Measurements from ENCODE around the gene FNDC3B.

The FNDC3B gene

DNA sequence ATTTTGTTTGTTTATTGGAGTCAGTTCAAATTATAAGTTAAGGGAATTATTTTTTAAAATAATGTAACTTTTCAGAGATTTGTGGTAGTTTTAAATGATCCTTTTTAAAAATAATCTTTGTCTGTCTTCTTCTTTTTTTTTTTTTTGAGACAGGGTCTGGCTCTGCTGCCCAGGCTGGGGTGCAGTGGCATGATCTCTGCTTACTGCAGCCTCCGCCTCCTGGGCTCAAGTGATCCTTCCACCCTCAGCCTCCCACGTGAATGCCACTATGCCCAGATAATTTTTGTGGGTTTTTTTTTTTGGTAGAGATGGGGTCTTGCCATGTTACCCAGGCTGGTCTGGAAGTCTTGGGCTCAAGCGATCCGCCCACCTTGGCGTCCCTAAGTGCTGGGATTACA is 12.6 kb downstream of the FNDC3B start:
- no peak for DNase-seq (ENCODE audit: low read depth in 4 of 4, low spot score in 1 of 4)

DNA sequence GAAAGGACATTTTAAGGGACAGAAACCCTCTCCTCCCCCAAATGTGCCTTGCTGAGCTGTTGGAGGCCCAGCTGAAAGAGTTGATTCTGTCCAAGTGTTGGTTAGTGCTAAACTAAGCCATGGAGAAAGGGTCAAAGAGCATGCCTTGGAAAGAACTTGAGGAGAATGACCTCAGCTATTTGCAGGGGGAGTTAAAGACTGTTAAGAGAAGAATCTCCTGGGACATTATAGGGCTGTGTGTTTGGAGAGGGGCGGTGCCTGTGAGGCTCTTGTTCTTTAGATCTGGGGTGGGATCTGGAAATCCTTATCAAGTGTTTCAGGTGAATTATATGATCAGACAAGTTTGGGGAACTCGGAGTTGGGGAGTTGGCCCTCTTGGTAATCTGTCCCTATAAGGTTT is 13.0 kb downstream of the FNDC3B start:
- no peak for DNase-seq (ENCODE audit: low read depth in 4 of 4, low spot score in 1 of 4)

DNA sequence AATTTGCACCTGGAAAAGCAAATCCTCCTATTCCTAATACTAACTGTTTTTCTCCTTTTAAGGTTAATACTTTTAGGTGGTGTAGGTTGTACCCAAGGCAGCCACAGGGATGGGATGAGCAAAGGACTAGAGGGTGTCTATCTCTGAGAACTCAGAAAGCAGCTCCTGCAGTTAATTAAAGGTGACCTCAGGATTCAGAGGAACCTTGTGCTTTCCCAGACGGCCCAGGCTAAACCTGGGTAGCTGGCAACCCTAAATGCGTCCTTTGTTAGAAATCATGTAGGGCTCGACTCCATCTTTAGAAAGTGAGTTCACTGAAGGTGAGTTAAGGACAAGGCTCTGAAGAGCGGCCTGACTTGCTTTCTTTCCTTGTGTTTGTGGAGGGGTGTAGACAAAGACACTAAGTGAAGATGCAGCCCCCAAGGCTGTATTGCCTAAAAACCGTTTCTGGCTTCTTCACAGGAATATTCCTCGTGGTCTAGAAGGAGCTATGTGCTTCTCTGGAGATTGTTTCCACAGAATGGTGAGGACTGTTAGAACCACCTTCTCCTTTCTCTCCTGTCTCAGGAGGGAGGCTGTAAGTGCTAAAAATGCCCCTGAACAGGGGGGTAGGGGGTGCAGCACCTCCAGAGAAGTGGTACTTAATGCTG is 14.9 kb downstream of the FNDC3B start:
- no peak for DNase-seq (ENCODE audit: low read depth in 4 of 4, low spot score in 1 of 4)

DNA sequence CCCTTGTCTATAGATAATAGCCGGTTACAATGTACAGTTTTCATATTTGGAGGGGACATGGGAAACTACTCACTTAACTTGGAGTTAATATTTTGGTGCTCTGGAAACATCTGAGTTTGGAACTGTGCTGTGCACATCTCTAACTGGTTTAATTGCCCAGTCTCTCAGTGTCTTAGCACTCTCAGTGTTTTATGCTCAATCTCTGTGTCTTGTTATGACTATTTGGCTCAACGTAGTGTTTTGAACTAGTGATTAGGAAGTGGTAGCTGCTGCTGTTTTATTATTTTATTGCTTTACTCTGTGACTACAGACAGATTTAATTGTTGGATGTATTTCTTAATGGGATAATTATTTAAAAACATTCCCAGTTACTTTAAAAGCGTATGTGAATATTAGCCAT is 17.0 kb downstream of the FNDC3B start:
- DNase-seq (ENCODE audit: low read depth in 4 of 4, low spot score in 1 of 4), result no peak

DNA sequence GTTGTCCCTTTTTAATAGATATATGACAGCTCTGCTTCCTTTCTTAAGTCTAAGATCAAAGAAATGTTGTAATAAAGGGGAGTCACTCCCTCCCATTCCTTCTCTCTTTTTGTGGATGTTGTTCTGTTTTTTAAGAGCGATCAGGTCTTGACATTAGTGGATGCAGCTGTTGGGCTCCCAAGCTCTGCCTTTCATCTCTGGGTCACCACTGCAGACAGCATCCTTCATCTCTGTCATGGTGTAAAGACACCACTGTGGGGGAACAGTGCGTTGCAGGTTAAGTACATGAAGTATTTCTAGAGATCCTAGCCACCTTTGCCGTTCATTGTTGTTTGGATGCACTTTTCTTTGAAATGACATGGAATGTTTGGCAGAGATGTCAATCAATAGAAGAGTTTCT is 17.7 kb downstream of the FNDC3B start:
- no peak for DNase-seq (ENCODE audit: low read depth in 4 of 4, low spot score in 1 of 4)

DNA sequence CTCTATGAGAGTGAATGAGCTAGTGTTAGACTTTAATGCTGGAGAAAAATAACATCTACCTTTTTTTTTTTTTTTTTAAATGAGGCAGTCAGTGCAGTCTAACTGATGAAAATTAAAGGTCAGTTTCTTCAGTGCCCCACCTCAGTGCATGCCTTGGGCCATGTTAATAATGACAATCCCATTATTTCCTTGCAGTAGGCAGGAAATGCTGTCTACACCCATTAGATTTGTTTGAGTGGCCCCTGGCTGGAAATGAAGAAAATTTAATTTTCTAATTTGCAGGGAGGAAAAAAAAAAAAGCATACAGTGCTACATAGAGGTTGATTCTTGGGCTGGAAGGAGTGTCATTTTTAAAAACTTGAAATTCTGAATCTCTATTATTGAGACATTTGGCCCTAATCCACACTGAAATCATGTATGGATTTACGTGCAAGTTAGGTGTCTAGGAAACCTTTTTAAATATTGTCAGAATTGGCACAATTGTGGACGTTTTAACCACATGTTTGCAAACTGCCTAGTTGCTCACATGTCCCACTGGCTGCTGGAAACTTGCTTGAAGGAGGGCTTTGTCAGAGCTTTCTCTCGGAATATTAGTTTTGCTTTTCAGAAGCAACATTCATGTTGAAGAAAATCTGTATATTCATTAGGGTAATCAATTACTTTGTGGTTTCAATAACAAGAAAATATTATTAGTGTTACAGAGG is 18.4 kb downstream of the FNDC3B start:
- no peak for DNase-seq (ENCODE audit: low read depth in 4 of 4, low spot score in 1 of 4)

DNA sequence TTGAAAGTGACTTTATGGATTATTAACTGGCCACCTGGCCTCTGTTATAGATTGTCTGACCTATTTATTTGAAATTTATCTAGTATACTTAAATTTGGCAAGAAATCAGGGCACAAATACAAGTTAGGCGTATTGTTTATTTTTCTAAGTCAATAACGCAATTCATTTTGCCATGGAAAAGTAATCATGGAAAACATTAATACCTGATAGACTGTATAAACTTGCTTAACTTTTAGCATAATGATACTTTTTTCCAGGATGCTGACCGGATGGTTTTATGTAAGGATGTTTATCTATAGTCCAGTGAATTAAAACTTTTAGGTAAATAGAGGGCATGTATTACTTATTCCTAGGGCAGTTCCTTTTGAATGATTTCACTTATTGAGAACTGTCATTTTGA is 20.2 kb downstream of the FNDC3B start:
- DNase-seq (ENCODE audit: low read depth in 4 of 4, low spot score in 1 of 4), result no peak

DNA sequence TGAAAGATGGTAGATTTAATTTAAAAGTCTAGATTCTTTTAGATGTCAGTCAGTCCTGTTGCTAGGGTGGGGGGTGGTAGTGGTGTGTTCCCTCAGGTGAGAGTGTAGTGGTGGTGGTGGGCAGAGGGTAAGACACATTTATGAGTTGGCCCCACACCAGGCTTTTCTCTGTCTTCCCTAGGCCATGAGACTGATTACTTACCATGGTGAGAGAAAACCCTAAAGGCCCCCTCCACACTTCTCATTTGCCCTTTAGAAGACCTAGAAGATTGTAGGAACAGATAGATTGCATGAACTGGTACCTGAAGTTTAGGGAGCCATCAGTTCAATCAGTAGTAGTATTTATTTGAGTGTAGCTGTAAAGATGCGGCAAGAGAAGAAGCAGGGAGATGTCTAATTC is 20.9 kb downstream of the FNDC3B start:
- DNase-seq (ENCODE audit: low read depth in 4 of 4, low spot score in 1 of 4), result no peak

DNA sequence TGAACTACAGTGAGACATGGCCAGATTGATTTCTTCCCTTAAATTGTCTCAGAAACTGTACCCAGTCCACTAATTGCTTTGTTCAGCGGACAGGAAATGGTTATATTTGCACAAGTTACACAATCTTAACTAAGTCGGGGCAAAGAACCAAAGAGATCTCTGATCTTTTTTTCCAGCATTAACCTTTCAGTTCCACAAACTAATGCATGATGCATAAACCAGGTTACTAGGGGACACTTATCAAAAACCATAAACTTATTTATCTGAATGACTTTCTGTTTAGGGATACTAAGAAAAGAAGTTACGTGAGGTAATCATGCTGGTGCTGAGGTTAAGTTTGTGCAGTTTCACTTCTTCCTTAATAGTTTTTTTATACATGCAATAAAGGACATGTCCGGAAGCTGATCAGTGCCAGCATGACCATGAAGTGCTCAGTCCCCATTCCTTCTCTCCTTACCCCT is 22.4 kb downstream of the FNDC3B start:
- no peak for DNase-seq (ENCODE audit: low read depth in 4 of 4, low spot score in 1 of 4)

DNA sequence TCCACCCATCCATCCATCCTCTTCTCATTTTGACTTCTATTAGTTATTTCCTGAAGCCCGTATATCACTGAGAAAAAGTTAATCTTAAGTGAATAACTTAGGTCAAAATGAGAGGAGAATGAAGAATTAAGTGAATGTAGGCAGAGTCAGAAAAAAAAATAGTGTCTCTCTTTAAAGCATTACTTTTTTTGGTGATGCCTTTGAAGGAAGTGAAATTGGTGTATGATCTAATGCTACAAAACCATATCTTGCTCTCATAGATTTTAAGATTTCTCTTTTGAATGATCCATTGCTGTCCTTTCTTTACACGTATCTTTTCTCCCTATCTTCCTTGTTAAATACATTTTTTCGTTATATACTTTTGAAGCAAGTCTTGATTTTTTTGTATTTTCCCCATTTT is 23.4 kb downstream of the FNDC3B start:
- DNase-seq (ENCODE audit: low read depth in 4 of 4, low spot score in 1 of 4), result no peak

DNA sequence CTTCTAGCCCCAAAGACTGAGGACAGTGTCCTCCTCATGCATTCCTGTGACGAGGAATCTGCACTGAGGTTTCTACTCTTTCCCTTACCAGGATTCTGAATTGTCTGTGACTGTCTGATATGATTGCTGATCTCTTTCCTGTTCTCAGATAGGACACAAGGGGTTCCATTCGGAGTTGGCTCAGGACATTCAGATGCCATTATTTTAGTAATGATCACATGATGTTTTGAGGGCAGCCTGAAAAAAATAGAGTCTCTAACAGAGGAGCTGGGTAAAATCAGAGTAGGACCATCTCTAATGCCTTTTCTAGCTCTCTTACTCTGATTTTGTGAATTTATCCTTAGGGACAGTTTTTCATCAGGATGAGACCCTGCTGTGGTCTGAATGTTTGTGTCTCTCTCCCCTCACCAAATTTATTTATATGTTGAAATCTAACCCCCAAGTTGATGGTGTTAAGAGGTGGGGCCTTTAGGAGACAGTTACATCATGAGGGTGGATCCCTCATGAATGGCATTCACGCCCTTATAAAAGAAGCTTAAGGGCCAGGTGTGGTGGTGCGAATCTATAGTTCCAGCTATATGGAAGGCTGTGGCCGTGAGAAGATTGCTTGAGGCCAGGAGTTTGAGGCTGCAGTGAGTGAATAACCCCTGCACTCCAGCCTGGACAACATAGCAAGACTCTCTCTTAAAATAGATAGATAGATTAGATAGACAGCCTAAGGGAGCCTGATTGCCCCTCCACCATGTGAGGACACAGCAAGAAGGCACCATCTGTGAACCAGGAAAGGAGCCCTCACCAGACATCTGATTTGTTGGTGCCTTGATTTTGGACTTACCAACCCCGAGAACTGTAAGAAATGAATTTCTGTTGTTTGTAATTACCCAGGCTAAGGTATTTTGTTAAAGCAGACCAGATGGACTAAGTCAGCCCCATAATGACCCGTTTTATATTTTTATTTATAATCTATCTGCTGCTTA is 24.4 kb downstream of the FNDC3B start:
- DNase-seq (ENCODE audit: low read depth in 4 of 4, low spot score in 1 of 4), result no peak

DNA sequence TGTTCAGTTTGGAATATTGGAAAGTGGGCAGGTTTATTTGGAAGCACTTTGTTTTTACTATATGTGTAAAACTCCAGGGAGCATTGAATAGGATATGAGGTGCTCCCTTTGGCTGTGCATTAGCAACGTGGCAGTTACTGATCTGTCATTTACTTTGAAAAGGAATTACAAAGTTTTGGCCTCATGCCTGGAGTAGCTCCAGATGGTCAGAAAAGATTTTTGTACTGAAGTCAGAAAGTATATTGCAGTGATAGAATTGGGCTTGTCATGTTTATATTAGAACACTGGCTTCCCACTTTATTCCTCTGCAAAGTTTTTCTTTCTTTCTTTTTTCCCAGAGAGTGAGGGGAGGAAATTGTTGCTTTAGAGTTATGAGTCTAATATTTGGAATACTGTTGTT is 26.1 kb downstream of the FNDC3B start:
- no peak for DNase-seq (ENCODE audit: low read depth in 4 of 4, low spot score in 1 of 4)

DNA sequence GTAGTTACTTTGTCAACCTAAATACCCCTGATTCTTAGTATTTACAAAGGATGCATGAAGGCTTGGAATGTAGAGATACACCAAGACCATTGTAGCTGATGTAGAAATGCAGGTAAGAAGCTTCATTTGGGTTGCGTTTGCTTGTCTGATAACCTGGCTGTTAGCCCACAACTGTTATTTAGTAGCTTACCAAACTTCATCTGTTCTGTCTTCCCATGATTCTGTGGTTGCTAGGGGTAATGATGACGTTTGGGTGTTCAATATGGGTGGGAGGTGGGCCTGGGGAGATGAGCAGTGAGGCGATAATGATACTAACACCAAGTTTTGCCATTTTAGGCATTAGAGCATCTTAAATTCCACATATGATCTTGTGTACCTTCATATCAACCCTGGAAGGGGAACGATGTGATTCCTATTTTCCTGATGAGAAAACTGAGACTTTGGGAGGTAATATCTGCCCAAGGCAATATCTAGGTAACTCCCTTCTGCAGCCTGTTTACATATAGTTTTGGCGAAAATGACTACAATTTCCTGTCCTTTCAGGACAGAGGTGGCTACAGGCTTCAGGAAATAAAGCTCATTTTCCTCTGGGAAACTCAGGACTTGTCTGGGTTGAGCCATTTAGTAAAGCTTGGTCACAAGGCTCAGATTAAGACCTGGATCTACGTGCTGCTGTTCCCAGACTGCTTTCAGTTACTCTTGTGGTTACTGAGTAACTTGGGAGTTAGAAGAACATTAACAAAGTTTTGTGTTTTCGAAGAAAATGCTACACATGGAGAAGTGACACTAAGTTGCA is 26.8 kb downstream of the FNDC3B start:
- DNase-seq (ENCODE audit: low read depth in 4 of 4, low spot score in 1 of 4), result no peak

DNA sequence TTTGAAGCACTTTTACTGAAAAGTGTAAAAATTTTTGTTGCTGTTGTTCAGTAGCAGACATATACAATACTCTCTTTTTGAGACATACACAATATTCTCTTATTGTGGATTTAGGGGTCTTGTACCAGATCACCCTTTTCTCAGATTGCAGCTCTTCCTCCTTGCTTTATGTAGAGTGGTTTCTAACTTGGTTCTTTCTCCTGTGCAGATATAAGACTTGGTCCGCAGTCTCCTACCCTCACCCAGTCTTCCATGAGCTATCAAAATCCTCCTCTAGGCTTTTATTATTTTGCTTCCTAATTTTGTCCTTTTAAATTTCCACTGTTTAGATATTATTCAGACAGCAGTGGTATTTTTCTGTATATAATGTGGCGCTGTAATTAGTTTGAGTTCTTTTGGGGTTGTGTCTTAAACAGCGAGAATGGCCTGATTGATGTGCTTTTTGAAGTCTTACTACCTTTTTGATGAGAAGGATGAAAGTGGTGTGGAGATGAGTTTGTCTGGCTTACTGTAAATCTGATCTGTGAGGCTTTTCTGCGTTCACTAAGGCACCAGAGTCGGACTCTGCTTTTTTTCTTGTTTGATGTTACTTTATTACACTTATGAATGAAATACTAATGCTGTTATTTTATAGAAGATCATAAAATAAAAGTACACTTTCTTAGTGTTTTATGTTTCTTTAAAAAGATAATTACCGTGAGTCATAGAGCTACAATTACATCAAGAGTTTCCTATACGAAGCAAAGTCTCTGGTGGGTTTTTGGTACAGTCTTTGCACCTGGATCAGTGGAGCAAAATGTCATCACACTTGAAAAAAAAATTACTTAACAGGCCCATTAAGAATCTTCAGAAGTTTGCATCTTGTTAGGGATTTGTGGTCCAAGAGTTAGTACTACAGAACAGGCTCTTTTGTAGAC is 27.8 kb downstream of the FNDC3B start:
- no peak for DNase-seq (ENCODE audit: low read depth in 4 of 4, low spot score in 1 of 4)

DNA sequence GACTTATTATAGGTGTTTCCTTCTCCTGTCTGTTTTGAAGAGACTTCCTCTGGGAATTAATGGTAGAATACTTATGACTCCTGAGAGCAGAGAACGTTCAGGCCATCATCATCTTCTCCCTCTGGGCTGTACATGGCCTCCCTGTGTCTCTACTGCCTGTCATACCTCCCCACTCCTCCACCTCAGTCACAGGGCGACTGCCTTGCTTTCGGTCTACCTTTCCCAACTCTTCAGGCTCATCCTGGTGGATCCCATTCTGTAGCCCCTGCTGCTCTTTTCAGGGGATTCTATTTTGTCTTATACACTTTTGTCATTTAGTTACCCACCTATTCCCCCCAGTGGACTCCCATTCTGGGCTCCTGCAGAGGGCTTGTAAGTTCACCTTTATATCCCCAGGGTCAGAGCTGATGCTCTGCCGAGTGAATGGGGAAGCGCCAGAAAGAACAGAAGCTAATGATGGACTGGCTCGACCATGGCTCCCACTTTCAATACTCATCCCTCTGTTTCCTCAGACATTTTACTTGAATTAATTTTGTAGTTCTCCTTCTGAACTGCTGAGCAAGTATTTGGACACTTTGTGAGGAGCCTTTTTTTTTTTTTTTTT is 28.6 kb downstream of the FNDC3B start:
- no peak for DNase-seq (ENCODE audit: low read depth in 4 of 4, low spot score in 1 of 4)

DNA sequence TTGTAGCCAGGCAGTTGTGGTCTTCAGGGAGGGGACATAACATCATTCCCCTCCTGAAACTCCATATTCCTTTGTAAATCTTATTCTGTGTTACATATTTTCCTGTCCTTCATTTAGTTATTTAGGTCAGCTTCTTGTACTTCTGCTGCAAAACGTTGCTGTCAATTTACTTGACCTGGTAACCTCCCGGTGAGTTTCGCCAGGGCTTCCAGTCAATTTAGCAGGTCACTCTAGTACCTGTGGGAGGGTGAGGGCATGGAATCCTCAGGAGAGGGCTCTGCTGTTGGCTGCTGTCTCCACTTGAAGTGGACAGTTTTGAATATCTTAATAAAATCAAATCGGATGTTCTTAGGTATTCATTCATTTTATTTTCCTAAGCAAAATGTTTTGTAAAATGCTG is 29.6 kb downstream of the FNDC3B start:
- no peak for DNase-seq (ENCODE audit: low read depth in 4 of 4, low spot score in 1 of 4)

DNA sequence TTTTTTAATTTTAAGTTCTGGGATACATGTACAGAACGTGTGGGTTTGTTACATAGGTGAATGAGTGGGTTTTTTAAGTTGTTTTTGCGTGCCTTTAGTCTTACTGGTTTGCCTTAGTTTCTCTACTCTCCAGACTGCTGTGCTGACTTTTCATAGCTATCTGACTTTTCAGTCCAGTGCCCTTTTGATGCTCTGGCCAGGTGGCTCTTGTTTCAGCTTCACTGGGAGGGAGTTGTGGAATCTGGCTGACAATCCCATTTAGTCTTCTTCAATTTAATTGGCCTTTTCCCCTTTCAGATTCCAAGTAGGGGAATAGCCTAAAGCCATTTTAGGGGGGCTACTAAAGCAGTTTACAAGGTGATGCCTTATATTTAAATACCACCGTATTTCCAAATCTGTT is 30.1 kb downstream of the FNDC3B start:
- DNase-seq (ENCODE audit: low read depth in 4 of 4, low spot score in 1 of 4), result no peak

DNA sequence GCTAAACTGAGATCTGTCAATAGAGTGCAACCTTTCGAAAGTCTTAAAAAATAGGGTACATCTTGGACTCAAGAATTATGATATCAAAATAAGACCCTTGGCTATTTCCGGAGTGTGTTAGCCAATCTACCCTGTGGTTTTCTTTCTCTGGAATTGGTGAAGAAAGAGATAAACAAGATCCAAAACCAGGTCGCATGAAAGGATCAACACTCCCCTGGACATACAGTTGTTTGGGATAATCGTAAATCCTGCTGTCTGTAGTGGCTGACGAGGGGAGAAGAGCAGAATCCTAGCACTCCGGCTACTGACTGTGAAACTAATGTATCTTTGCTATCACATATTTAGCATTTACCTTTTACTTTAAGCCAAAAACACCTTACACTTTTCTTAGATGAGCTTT is 30.9 kb downstream of the FNDC3B start:
- no peak for DNase-seq (ENCODE audit: low read depth in 4 of 4, low spot score in 1 of 4)

DNA sequence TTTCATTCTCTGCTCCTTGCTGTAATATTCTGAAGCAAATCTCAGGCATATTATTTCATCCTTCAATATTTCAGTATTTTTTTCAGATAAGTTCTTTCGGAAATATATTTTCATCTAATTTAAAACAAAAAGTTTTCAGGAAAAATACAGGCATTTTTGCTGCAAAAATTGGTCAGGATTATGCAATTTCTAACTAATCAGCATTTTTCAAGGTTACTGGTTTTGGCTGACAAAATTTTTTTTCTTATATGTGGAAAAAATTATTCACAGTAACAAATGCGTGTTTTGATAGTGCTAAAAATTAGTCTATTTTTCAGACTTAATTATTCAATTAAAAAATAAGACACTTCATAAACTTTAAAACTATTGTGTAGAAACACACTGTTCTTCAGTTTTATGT is 31.4 kb downstream of the FNDC3B start:
- DNase-seq (ENCODE audit: low read depth in 4 of 4, low spot score in 1 of 4), result no peak
